GM13976 (cell line): Measurements from ENCODE around the gene DCTN3.

Source experiments
- DNase-seq: peaks from one replicate; pipeline ENCODE4 v3.0.0; 2012; ENCODE audit warnings: low spot score
- CTCF ChIP-seq: IDR thresholded peaks from 2 replicates; pipeline ENCODE4 v1.5.1; 2012; ENCODE audit warnings: borderline replicate concordance, mild to moderate bottlenecking; ENCODE audit not compliant: insufficient read depth; ENCODE audit errors: extremely low read depth, missing control alignments, control extremely low read depth
- in situ Hi-C: fragments of 300-500 bp; cut with MboI; formaldehyde crosslinking; loops from one replicate; pipeline ENCODE4 v1.12.0; 2022; ENCODE audit warnings: low sequenced_read_pairs, mixed read lengths, inconsistent platforms; ENCODE audit not compliant: unreplicated experiment

The DCTN3 gene

GRCh38 chr9:34603610-34604231 is 16.6 kb downstream of the DCTN3 start:
- in situ Hi-C loops: loop anchor here (10.0 kb wide), 2 partner anchors 169 to 199 kb away; no protein-coding TSS in a partner anchor
- peak; percentile 89 for TF ChIP-seq CTCF
- DNase-seq: peak; percentile 87

DNA sequence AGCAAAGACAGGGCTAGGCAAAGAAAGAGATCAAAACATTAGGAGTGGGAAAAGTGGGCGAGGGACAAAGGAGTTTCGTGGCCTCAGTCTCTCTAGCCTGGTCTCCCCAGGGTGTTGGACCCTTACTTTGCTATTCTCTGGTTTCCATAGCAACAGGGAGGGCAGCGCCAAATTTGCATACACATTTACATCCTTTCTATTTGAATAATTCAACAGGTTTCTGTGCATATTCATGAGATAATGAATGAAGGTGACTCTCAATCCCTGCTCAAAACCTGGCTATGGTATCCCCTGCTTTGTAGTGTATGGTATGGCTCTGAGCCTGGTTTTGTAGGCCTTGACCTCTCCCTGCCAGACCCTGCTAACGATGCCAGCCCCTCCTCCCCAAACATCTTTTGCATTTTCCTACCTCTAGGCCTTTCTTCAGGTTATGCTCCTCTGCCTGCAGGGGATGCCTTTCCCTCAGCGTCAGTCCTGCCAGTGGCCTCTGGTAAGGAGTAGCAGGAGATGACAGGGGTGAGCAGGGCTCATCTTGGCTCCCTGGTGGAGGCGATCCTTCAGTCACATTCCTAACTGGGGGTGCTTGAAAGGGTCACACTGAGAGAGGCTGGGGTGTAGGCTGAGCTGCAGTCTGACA is 18.2 kb downstream of the DCTN3 start:
- no peak for TF ChIP-seq CTCF
- no peak for DNase-seq
- in situ Hi-C loops: loop anchor here (10.0 kb wide), 2 partner anchors 167 to 197 kb away; no protein-coding TSS in a partner anchor

GRCh38 chr9:34600908-34601307 is 19.4 kb downstream of the DCTN3 start:
- in situ Hi-C loops: loop anchor here (10.0 kb wide), 2 partner anchors 166 to 196 kb away; no protein-coding TSS in a partner anchor
- no peak for TF ChIP-seq CTCF
- no peak for DNase-seq

GRCh38 chr9:34599546-34599945 is 20.7 kb downstream of the DCTN3 start:
- TF ChIP-seq CTCF: no peak
- in situ Hi-C loops: no loop called here
- DNase-seq: no peak

- in situ Hi-C loops: no loop called here
- TF ChIP-seq CTCF: no peak
- no peak for DNase-seq
These were observed 26.1 kb downstream of the DCTN3 start for GRCh38 chr9:34594177-34594576.

DNA sequence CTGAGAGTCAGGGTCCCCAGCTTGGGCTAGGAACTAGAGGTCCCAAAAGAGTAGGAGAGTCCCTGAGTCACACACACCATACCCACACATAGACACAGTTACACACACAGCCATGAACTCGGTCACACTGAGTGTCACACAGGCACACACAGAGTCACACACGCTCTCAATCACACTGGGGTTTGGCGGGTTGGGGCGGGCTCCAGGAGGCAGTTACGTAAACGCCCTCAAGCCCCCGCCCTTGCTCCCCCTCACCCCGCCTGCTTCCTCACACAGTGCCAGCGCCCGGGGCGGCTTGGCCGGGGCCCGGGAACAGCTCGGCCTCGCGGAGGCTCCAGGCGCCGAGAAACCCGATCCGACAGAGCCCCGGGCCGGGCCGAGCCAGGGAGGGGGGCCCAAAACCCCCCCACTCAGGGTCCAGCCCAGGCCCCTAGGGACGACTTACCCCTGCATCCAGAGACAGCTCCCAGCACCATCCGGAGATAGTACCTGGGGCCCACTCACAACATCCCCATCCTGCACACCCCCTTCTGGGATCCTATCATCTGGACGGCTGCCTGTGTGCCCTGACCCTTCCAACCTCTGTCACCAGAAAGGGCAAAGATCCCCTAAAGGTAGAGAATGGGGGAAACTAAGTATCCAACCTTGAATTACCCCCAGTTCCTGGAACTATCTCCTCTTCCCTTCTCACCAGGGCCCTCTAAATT is 27.2 kb downstream of the DCTN3 start:
- in situ Hi-C loops: no loop called here
- no peak for TF ChIP-seq CTCF
- no peak for DNase-seq
